Adrenal gland (tissue), 5 donors: ENCODE data around the gene MTHFD2L.

Source experiments
- CTCF ChIP-seq, 6 experiments: fragments of 450-650 bp in 4 of 6; fragments of 200-600 bp in 2 of 6; sonication (generic) in 1 of 6; IDR thresholded peaks; 1 replicate in 5 of 6; 2 replicates in 1 of 6; pipeline versions ENCODE4 v1.5.1 to v1.8.0; 2016 to 2021; ENCODE audit warnings: antibody characterized with exemption in 6 of 6, mild to moderate bottlenecking in 2 of 6, moderate library complexity in 1 of 6
- POLR2A ChIP-seq, 2 donors: fragments of 450-650 bp; IDR thresholded peaks; one replicate each; pipeline ENCODE4 v1.6.1; 2017; ENCODE audit warnings: antibody characterized with exemption in 2 of 2, mild to moderate bottlenecking in 2 of 2, moderate library complexity in 1 of 2
- donor health status: DM: no; HTN: no; CAD: no.

GRCh38 chr4:74325886-74326285 is 168.0 kb downstream of the MTHFD2L start:
- TF ChIP-seq CTCF (IDR thresholded peaks at IDR 0.05) (no peak), POLR2A (IDR thresholded peaks at IDR 0.05) (no peak)
